GM18951 (cell line): ENCODE measurements around the gene TTLL1.
"Not testable (repeated sequence)": the region's sequence is repeated elsewhere in the genome, so short reads cannot be mapped to it uniquely, and the experiment has no call there.

ENCODE experiments used
- POLR2A ChIP-seq: IDR thresholded peaks from 4 replicates; pipeline ENCODE4 v1.6.1; 2011; ENCODE audit warnings: mild to moderate bottlenecking; ENCODE audit not compliant: insufficient read length, insufficient read depth; ENCODE audit errors: extremely low read depth
- in situ Hi-C: fragments of 300-500 bp; cut with MboI; formaldehyde crosslinking; loops from one replicate; pipeline ENCODE4 v1.12.0; 2022; ENCODE audit warnings: low sequenced_read_pairs, mixed read lengths, inconsistent platforms; ENCODE audit not compliant: unreplicated experiment

The TTLL1 gene

GRCh38 chr22:43118024-43118849, 29.0 kb upstream of the TTLL1 start:
- in situ Hi-C loops: no loop called here
- no peak for TF ChIP-seq POLR2A

DNA sequence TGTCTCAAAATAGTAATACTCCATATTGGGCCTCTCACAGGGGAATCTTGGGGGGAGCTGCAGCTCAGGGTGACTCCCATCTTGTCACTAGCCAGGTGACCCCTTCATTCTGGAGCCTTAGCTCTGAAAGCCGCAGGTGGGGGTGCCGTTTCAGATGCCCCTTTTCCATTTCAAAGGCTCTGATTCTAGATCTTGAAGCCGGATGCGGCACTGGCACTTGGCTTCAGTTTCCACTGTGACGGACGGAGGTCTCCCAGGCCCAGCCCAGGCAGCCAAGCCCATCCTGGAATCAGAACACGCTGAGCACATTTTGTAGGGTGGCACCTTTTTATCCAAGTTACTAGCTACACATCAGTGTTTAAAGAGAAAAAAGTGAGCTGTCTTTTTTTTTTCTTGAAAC, 27.7 kb upstream of the TTLL1 start:
- no peak for TF ChIP-seq POLR2A
- in situ Hi-C loops: no loop called here

DNA sequence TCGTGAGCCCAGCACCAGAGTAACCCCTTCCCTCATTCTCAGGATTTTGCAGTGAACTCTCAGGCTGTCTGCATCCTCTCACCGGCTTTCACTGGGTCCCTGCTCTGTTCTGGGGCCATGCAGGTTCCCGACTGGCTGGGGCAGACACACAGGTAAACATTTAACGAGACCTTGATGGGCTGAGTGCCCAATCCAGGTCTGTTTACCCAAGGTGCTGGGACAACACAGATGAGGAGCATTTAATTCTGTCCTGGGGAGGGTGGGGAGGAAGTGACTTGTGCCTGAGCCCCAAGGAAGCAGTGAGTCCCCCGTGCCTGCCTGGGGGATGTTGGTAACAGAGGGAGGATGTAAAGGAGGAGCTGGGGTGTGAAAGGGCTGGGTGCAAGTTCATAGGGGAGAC, 25.8 kb upstream of the TTLL1 start:
- in situ Hi-C loops: no loop called here
- TF ChIP-seq POLR2A: no peak

GRCh38 chr22:43113526-43114251, 24.5 kb upstream of the TTLL1 start:
- in situ Hi-C loops: no loop called here
- no peak for TF ChIP-seq POLR2A

DNA sequence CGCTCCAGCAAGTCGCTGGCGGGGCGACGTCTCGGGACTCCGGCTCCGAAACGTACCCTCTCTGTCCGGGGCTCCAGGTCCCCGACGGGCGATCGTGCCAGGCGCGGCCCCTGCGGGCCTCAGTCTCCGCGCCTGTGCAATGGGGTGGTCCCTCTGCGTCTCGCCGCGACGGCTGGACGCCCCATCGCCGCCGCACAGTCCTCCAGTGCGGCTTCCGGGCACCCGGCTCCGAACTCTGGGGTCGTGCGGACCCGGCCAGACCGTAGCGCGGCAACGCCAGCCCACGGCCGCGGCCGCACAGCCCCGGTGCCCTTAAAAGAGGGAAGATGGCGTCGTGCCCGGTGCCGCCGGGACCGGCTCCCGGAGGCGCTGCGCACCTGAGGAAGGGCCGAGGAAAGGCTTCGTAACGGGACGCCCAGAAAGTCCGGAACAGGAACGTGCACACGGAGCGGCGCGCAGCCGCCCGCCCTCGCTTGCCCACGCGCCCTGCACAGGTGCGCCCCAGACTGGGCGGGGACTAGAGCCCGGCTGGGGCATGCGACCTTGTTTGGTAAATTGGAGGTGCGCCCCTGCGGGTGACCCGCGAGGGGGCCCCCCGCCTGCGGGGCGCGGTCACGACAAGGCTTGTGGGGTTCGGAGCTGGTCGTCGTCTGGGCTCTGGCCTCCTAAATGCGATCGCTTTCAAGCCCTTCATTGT, 21.9 kb upstream of the TTLL1 start:
- TF ChIP-seq POLR2A: no peak
- in situ Hi-C loops: no loop called here

DNA sequence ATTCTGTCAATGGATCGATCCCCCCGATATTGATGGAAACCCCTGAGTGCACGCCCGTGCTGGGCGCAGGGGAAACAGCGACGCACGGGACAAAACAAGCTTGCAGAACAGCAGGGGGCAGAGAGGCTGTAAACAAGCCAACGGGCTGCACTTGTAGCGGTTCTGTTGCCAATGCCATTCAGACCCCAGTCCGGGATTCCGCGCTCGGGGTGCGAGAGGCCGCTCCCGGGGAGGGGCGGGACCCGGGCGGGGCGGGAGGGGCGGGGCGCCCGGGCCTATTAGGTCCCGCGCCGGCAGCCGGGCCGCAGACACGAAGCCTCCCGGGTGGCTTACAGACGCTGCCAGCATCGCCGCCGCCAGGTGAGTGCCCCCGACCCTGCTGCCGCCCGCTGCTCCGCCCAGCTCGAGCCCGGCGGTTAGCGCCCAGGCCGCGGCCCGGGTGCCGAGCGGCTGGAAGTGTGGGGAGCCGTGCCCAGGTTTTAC, 21.3 kb upstream of the TTLL1 start, which contains the start of gene BIK:
BIK (plus strand) TSS at position 307 of the 483 bp plus-strand sequence. CDS start 13,273 bp downstream, outside the sequence.
- in situ Hi-C loops: no loop called here
- TF ChIP-seq POLR2A: peak; percentile 56

DNA sequence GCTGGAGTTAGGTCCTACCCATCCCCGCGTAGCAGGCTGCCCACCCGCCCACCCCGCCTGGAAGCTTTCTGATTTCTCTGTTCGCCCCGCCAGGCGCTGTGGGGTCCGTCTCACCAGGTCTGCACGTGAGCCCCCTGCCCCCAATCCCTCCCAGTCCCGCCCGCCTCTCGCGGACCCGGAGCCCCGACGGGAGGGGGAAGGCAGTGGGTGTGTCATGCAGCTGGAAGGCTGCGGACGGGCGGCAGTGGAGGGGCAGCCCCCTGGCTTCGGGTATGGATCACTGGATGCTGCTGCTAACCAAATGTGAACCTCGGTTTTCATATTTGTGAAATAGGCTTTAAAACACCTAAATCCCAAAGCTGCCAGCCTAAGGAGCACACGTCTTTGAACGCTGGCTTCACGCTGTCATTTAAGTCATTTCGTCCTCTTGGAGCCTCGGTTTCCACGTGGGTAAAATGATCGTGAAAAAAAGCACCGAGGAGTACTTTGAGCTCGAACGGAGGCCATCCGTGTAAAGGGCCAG, 20.8 kb upstream of the TTLL1 start:
- in situ Hi-C loops: no loop called here
- TF ChIP-seq POLR2A: no peak

GRCh38 chr22:43109511-43109910, 20.3 kb upstream of the TTLL1 start:
- in situ Hi-C loops: no loop called here
- no peak for TF ChIP-seq POLR2A

- no peak for TF ChIP-seq POLR2A
- in situ Hi-C loops: no loop called here
Observed at GRCh38 chr22:43106302-43106701, 17.1 kb upstream of the TTLL1 start.

- in situ Hi-C loops: not testable (repeated sequence)
Observed at GRCh38 chr22:43104950-43105349, 15.8 kb upstream of the TTLL1 start.

GRCh38 chr22:43104056-43104625, 14.9 kb upstream of the TTLL1 start:
- in situ Hi-C loops: not testable (repeated sequence)

DNA sequence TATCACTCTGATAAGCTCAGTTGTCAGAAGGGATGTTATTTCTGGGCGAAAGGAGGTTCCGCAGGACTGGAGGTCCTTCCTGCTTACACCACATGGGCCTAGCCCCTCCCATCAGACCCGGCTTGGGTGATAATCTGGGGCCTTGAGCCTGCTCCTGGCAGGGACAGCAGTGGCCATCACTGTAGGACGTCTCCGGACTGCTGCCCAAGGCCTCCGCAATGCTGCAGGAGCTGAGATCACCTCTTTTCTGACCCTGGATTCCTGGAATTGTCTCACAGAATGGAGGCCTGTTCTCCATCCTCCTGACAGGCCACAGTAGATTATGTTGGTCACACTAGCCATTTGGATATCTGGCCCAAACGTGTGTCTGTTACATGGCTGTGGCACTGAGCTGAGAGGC, 12.1 kb upstream of the TTLL1 start:
- in situ Hi-C loops: no loop called here
- TF ChIP-seq POLR2A: no peak

DNA sequence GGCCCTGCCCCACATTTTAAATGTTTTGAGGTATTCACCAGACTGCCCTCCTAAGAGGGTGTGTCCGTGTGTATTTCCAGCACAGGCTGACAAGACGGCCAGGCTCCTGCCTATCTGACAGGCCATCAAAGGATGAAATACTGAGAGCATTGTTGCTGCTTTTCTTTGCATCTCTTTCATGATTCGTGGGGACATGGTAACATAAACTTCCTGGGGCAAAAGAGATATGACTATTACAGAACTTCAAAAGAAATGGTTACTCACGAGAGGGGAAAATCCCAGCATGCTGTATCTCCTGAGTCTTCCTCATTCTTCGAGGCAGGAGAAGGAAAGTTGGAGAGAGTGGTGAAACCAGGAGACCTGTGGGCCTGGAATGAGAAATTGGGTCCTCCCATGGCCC, 11.0 kb upstream of the TTLL1 start:
- no peak for TF ChIP-seq POLR2A
- in situ Hi-C loops: no loop called here
